HG03469 (cell line): ENCODE data around the gene BRF1.

Experiments
- ATAC-seq: cut with Tn5 transposase; IDR thresholded peaks from one replicate; pipeline ENCODE4 v1.9.1; 2021; ENCODE audit warnings: mild to moderate bottlenecking, moderate library complexity, moderate number of reproducible peaks; ENCODE audit not compliant: unreplicated experiment

Gene BRF1

GRCh38 chr14:105214324-105214915, 86.4 kb downstream of the BRF1 start:
- ATAC-seq, result no peak

- no peak for ATAC-seq
These were observed 87.4 kb downstream of the BRF1 start for GRCh38 chr14:105213361-105213760.

GRCh38 chr14:105212541-105213300, 88.1 kb downstream of the BRF1 start:
- ATAC-seq, result no peak

GRCh38 chr14:105211758-105212089, 89.1 kb downstream of the BRF1 start:
- ATAC-seq, result no peak

- ATAC-seq, result no peak
These were observed 89.6 kb downstream of the BRF1 start for GRCh38 chr14:105211086-105211757.

- ATAC-seq, result no peak
These were observed 90.4 kb downstream of the BRF1 start for GRCh38 chr14:105210266-105211025.

- ATAC-seq, result no peak
These were observed 91.2 kb downstream of the BRF1 start for GRCh38 chr14:105209646-105210045.

GRCh38 chr14:105209091-105209490, 91.7 kb downstream of the BRF1 start:
- ATAC-seq, result no peak

GRCh38 chr14:105208738-105209075, 92.1 kb downstream of the BRF1 start:
- ATAC-seq, result no peak

GRCh38 chr14:105207996-105208737, 92.6 kb downstream of the BRF1 start:
- ATAC-seq, result no peak

GRCh38 chr14:105207460-105207901, 93.3 kb downstream of the BRF1 start:
- ATAC-seq, result no peak

GRCh38 chr14:105206873-105207272, 93.9 kb downstream of the BRF1 start:
- no peak for ATAC-seq

- no peak for ATAC-seq
These were observed 95.1 kb downstream of the BRF1 start for GRCh38 chr14:105205673-105206208.

- ATAC-seq, result no peak
These were observed 95.7 kb downstream of the BRF1 start for GRCh38 chr14:105204931-105205672.

- ATAC-seq, result no peak
These were observed 96.4 kb downstream of the BRF1 start for GRCh38 chr14:105204206-105204930.

- ATAC-seq, result no peak
These were observed 97.1 kb downstream of the BRF1 start for GRCh38 chr14:105203701-105204100.

- ATAC-seq, result no peak
These were observed 97.7 kb downstream of the BRF1 start for GRCh38 chr14:105203057-105203531.

GRCh38 chr14:105201925-105202513, 98.8 kb downstream of the BRF1 start:
- no peak for ATAC-seq
